Prostate gland (tissue), 2 donors: Measurements from ENCODE around the gene CYP2E1. TPM values are rescaled to one million over a fixed set of nuclear protein-coding genes. Genes with fewer than 3 reads are reported as not detected.

ENCODE experiments used
- total RNA-seq, 2 donors: library from RNA; depleted of rRNA; stranded (reverse); fragments of >200 nt; gene quantifications; one replicate each; pipeline ENCODE4 v1.1.0, GENCODE V29; 2016

The CYP2E1 gene
- total RNA-seq, 2 donors from 2014 or later = 3.7 to 8.1 TPM

Other genes with a start within 250 kb of the CYP2E1 start
- 10 to 100 TPM; 53.5 to 78.5 TPM for gene TUBGCP2, start 218.5 kb upstream of the CYP2E1 start, total RNA-seq
- gene ZNF511, start 218.4 kb upstream of the CYP2E1 start, total RNA-seq = 10 to 100 TPM; 52.8 to 57.6 TPM
- gene CALY, start 190.5 kb upstream of the CYP2E1 start, total RNA-seq = 1 to 10 TPM in 1 of 2 donors, not detected in 1; 9.4 TPM
- 1 to 10 TPM in 1 of 2 donors, not detected in 1; 6.6 TPM for gene PRAP1, start 180.0 kb upstream of the CYP2E1 start, total RNA-seq
- 10 to 100 TPM in 1 of 2 donors, 1 to 10 TPM in 1; 8.7 to 11.4 TPM for gene FUOM, start 169.3 kb upstream of the CYP2E1 start, total RNA-seq
- 100 to 1,000 TPM; 112 to 126 TPM for gene ECHS1, start 154.0 kb upstream of the CYP2E1 start, total RNA-seq
- gene PAOX, start 148.1 kb upstream of the CYP2E1 start, total RNA-seq = 10 to 100 TPM; 17.5 to 20.2 TPM
- 10 to 100 TPM; 26.8 to 67.4 TPM for gene MTG1, start 133.2 kb upstream of the CYP2E1 start, total RNA-seq
- gene SPRN, start 102.7 kb upstream of the CYP2E1 start, total RNA-seq = 1 to 10 TPM in 1 of 2 donors, under 1 TPM in 1; 0.09 to 1.2 TPM
- gene SCART1, start 73.4 kb upstream of the CYP2E1 start, total RNA-seq = 10 to 100 TPM in 1 of 2 donors, 1 to 10 TPM in 1; 2.2 to 10.1 TPM
- gene SYCE1, start 38.2 kb downstream of the CYP2E1 start, total RNA-seq = 10 to 100 TPM in 1 of 2 donors, 1 to 10 TPM in 1; 1.7 to 12.3 TPM
- not detected for gene FRG2B, start 99.4 kb downstream of the CYP2E1 start, total RNA-seq